PFSK-1 (cell line): ENCODE data around the gene DTX3.

Experiments
- POLR2AphosphoS5 ChIP-seq: IDR thresholded peaks from 2 replicates; pipeline ENCODE4 v1.6.1; 2012; ENCODE audit warnings: low read depth, mild to moderate bottlenecking, control low read depth, low read length, moderate library complexity
- SIN3A ChIP-seq: IDR thresholded peaks from 2 replicates; pipeline ENCODE4 v1.6.1; 2012; ENCODE audit warnings: mild to moderate bottlenecking, low read length, moderate library complexity, borderline replicate concordance; ENCODE audit not compliant: insufficient read depth

DNA sequence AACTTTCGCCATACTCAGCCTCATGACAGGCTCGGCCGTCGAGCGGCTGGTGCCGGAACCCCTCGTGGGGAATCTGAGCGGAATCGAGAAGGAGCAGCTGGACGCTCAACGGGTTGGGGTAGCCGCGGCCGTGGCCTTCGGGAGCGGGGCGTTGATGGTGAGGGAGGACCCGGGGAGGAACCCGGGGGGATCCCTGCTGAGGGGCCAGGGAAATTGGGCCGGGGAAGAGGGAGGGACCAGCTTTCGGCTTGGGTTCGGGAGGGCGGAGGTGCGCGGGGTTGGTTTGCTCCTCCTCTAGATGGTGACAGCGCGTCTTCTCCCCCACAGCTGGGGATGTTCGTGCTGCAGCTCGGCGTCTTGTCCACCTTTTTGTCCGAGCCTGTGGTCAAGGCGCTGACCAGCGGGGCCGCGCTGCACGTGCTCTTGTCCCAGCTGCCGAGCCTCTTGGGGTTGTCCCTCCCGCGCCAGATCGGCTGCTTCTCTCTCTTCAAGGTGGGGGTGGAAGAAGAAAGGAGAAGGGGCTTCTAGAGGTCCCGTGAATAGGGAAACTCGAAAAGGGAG lies 16.4 kb downstream of the DTX3 start:
- TF ChIP-seq POLR2AphosphoS5 (no peak), SIN3A (no peak)
